Measurements from ENCODE around the gene RBM42.
"Not testable (repeated sequence)": the region's sequence is repeated elsewhere in the genome, so short reads cannot be mapped to it uniquely, and the experiment has no call there.

Gene RBM42

GRCh38 chr19:35607170-35607569 lies 21.7 kb upstream of the RBM42 start:
- not testable (repeated sequence) for H3K36me3 ChIP-seq (ENCODE audit: insufficient read depth, low read length); H3K4me3 ChIP-seq (ENCODE audit: low read length); H3K27ac ChIP-seq (ENCODE audit: low read depth, low read length); H3K27me3 ChIP-seq (ENCODE audit: insufficient read depth, low read length); H3K9ac ChIP-seq (ENCODE audit: low read depth, low read length); H3K4me1 ChIP-seq (ENCODE audit: insufficient read depth, low read length)
- H3K9me3 ChIP-seq (ENCODE audit: insufficient read depth, low read depth, low read length), result peaks cover 18% of the 10 kb centered on the region
- 91% methylated on average over 5 of the region's 8 CpGs for WGBS

- WGBS, result 87% methylated on average over 3 of the region's 3 CpGs
Measured at GRCh38 chr19:35607661-35608060, 21.2 kb upstream of the RBM42 start.

GRCh38 chr19:35608251-35608650 lies 20.6 kb upstream of the RBM42 start:
- no peaks in the 10 kb centered on the region for H3K36me3 ChIP-seq (ENCODE audit: insufficient read depth, low read length)
- H3K9ac ChIP-seq (ENCODE audit: low read depth, low read length), result no peak overlapping the region

More at GRCh38 chr19:35607661-35608060, 21.2 kb upstream of the RBM42 start:
- Histone ChIP-seq H3K36me3 (ENCODE audit: insufficient read depth, low read length) (no peaks in the 10 kb centered on the region), H3K4me3 (ENCODE audit: low read length) (no peak overlapping the region), H3K4me1 (ENCODE audit: insufficient read depth, low read length) (no peaks in the 10 kb centered on the region), H3K9ac (ENCODE audit: low read depth, low read length) (no peak overlapping the region), H3K9me3 (ENCODE audit: insufficient read depth, low read depth, low read length) (peaks cover 18% of the 10 kb centered on the region), H3K27me3 (ENCODE audit: insufficient read depth, low read length) (no peaks in the 10 kb centered on the region), H3K27ac (ENCODE audit: low read depth, low read length) (no peak overlapping the region)

DNA sequence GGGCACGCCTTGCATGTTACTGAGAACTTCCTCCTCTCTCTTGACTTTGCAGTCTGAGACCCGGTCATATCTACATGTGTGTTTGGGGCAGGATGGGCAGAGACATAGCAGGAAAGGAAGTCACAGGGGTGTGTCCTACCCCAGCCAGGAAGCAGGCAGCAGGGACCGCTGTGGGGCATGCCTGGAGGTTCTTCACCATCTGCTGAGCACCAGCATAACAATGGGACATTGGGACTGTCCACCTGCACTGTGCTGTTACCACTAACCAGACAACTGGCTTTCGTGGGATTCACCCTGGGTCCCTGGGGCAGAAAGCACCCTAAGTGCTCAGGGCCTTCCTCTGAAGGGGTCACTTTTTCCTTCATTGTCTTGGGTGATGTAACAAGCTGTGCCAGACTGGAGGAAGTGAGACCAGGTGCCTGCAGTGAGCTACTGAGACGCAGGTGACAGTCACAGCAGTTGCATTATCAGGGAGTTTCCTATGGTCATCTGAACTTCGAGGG lies 18.9 kb upstream of the RBM42 start:
- Histone ChIP-seq H3K4me1 (ENCODE audit: insufficient read depth, low read length) (no peaks in the 10 kb centered on the region), H3K27ac (ENCODE audit: low read depth, low read length) (no peak overlapping the region)

More at GRCh38 chr19:35608251-35608650, 20.6 kb upstream of the RBM42 start:
- Histone ChIP-seq H3K4me3 (ENCODE audit: low read length) (no peak overlapping the region), H3K27me3 (ENCODE audit: insufficient read depth, low read length) (no peaks in the 10 kb centered on the region), H3K4me1 (ENCODE audit: insufficient read depth, low read length) (no peaks in the 10 kb centered on the region), H3K9me3 (ENCODE audit: insufficient read depth, low read depth, low read length) (peaks cover 18% of the 10 kb centered on the region), H3K27ac (ENCODE audit: low read depth, low read length) (no peak overlapping the region)
- 77% methylated on average over 2 of the region's 2 CpGs for WGBS

DNA sequence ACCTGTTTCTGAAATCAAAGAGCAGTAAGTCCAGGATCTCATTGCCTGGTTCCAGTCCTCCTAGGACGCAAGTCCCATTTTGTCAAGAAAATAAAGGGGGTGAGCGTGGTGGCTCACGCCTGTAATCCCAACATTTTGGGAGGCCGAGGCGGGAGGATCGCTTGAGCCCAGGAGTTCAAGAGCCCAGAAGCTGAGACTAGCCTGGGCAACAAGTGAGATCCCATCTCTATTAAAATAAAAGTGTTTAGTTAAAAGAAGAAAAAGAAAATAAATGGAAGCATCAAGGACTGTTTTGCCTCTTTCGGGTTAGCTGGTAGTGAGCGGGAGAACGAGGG lies 16.6 kb upstream of the RBM42 start:
- H3K4me3 ChIP-seq (ENCODE audit: low read length), result peak overlapping the region; percentile 96
- H3K27me3 ChIP-seq (ENCODE audit: insufficient read depth, low read length), result no peaks in the 10 kb centered on the region
- H3K36me3 ChIP-seq (ENCODE audit: insufficient read depth, low read length), result peaks cover 19% of the 10 kb centered on the region
- peaks cover 9% of the 10 kb centered on the region for H3K9me3 ChIP-seq (ENCODE audit: insufficient read depth, low read depth, low read length)
- H3K9ac ChIP-seq (ENCODE audit: low read depth, low read length), result no peak overlapping the region
- 56% methylated on average over 9 of the region's 9 CpGs for WGBS
- H3K4me1 ChIP-seq (ENCODE audit: insufficient read depth, low read length), result no peaks in the 10 kb centered on the region
- H3K27ac ChIP-seq (ENCODE audit: low read depth, low read length), result no peak overlapping the region

More for the DNA sequence above, 18.9 kb upstream of the RBM42 start:
- Histone ChIP-seq H3K36me3 (ENCODE audit: insufficient read depth, low read length) (peaks cover 2% of the 10 kb centered on the region), H3K4me3 (ENCODE audit: low read length) (no peak overlapping the region), H3K9me3 (ENCODE audit: insufficient read depth, low read depth, low read length) (peaks cover 18% of the 10 kb centered on the region), H3K27me3 (ENCODE audit: insufficient read depth, low read length) (no peaks in the 10 kb centered on the region), H3K9ac (ENCODE audit: low read depth, low read length) (no peak overlapping the region)
- 87% methylated on average over 6 of the region's 6 CpGs for WGBS

DNA sequence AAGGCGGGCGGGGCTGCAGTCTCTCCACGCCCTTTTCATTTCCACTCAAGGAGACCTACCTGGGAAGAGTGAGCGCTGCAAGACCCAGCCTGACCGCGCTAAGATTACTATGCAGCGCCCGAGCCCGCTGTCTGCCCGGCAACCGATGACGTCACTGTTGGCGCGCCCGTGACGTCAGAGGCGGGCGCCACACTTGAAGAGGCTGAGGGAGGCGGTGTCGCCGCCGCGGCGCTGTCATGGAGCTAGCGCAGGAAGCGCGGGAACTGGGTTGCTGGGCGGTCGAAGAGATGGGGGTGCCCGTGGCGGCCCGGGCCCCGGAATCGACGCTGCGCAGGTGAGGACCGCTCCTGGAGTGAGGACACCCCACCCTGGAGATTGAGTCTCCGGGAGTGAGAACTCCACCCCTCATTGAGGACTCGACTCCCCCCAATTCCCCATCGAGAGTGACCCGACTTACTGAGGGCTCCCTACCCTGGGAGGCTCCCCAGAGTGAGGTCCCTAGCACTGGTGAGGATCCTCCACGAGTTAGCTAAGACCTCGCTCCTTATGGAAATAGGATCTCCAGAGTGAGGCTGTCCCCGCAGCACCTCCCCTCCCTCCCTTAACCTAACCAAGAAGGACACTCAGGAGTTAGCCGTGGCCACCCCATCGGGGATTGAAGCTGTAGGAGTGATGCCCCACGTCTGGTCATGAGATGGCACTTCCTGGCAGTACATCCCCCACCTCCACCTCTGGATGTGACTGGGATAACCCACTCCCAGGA lies 16.1 kb upstream of the RBM42 start, which contains the start of gene HAUS5:
Gene HAUS5, plus strand, starts transcription at position 177 of the 763 bp plus-strand sequence. Its CDS starts 60 bp downstream, at position 237.
- Histone ChIP-seq H3K4me3 (ENCODE audit: low read length) (peak within 1 kb of the TSS; percentile 96), H3K27ac (ENCODE audit: low read depth, low read length) (peak within 1 kb of the TSS; percentile 48; the same call in 1 of the 2 replicates), H3K4me1 (ENCODE audit: insufficient read depth, low read length) (no peaks in the 10 kb centered on the region), H3K9ac (ENCODE audit: low read depth, low read length) (peak within 1 kb of the TSS; percentile 90), H3K9me3 (ENCODE audit: insufficient read depth, low read depth, low read length) (peaks cover 5% of the 10 kb centered on the region), H3K27me3 (ENCODE audit: insufficient read depth, low read length) (no peaks in the 10 kb centered on the region), H3K36me3 (ENCODE audit: insufficient read depth, low read length) (peaks cover 22% of the 10 kb centered on the region)
- WGBS, result under 1% methylated on average over 47 of the region's 47 CpGs

- no peaks in the 10 kb centered on the region for H3K27me3 ChIP-seq (ENCODE audit: insufficient read depth, low read length)
- H3K9me3 ChIP-seq (ENCODE audit: insufficient read depth, low read depth, low read length), result no peaks in the 10 kb centered on the region
- no peak overlapping the region for H3K27ac ChIP-seq (ENCODE audit: low read depth, low read length)
- no peaks in the 10 kb centered on the region for H3K4me1 ChIP-seq (ENCODE audit: insufficient read depth, low read length)
- H3K36me3 ChIP-seq (ENCODE audit: insufficient read depth, low read length), result peaks cover 22% of the 10 kb centered on the region
- peak overlapping the region; percentile 96; the same call in 1 of the 2 replicates for H3K4me3 ChIP-seq (ENCODE audit: low read length)
- H3K9ac ChIP-seq (ENCODE audit: low read depth, low read length), result no peak overlapping the region
- WGBS, result 93% methylated on average over 1 of the region's 1 CpG
Measured at GRCh38 chr19:35613574-35613973, 15.3 kb upstream of the RBM42 start.

DNA sequence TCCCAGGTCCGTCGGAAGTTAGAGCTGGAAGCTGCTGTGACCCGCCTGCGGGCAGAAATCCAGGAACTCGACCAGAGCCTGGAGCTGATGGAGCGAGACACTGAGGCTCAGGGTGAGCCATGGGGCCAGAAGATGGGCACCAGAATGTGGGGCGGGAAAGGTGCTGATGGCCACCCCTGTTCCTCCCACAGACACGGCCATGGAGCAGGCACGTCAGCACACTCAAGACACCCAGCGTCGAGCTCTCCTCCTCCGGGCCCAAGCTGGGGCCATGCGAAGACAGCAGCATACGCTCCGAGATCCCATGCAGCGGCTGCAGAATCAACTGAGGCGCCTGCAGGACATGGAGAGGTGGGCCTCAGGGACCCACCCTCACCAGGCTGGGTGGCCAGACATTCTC lies 13.8 kb upstream of the RBM42 start:
- 95% methylated on average over 17 of the region's 17 CpGs for WGBS
- Histone ChIP-seq H3K4me3 (ENCODE audit: low read length) (no peak overlapping the region), H3K27me3 (ENCODE audit: insufficient read depth, low read length) (no peaks in the 10 kb centered on the region), H3K27ac (ENCODE audit: low read depth, low read length) (no peak overlapping the region), H3K9ac (ENCODE audit: low read depth, low read length) (no peak overlapping the region), H3K9me3 (ENCODE audit: insufficient read depth, low read depth, low read length) (no peaks in the 10 kb centered on the region), H3K36me3 (ENCODE audit: insufficient read depth, low read length) (peaks cover 26% of the 10 kb centered on the region), H3K4me1 (ENCODE audit: insufficient read depth, low read length) (no peaks in the 10 kb centered on the region)

- peaks cover 38% of the 10 kb centered on the region for H3K36me3 ChIP-seq (ENCODE audit: insufficient read depth, low read length)
- H3K27ac ChIP-seq (ENCODE audit: low read depth, low read length), result no peak overlapping the region
- 82% methylated on average over 7 of the region's 7 CpGs for WGBS
- H3K9ac ChIP-seq (ENCODE audit: low read depth, low read length), result no peak overlapping the region
- H3K4me3 ChIP-seq (ENCODE audit: low read length), result no peak overlapping the region
- no peaks in the 10 kb centered on the region for H3K27me3 ChIP-seq (ENCODE audit: insufficient read depth, low read length)
- no peaks in the 10 kb centered on the region for H3K4me1 ChIP-seq (ENCODE audit: insufficient read depth, low read length)
- H3K9me3 ChIP-seq (ENCODE audit: insufficient read depth, low read depth, low read length), result no peaks in the 10 kb centered on the region
Measured at GRCh38 chr19:35618857-35619256, 10.0 kb upstream of the RBM42 start.

DNA sequence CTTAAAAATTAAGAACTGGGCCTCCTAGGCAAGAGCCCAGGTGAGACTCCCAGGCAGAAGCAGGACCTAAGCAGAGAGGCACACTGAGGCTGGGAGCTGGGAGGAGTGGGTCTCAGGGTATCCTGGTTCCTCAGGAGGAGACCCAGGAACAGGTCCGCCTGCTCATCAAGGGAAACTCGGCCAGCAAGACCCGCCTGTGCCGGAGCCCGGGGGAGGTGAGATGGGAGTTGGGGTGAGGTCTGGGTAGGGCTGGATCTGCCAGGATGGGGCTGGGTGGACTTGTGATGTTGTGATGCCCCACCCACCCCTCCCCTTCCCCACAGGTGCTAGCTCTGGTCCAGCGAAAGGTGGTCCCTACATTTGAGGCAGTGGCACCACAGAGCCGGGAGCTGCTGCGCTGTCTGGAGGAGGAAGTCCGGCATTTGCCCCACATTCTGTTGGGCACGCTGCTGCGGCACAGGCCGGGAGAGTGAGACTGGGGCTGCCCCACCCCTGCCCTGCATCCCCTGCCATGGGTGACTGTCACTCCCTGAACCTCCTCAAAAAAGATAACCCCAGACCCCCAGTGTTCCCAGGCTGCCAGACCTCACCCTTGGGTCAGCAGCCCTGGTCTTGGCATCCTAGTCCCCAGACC lies 9.4 kb upstream of the RBM42 start:
- Histone ChIP-seq H3K36me3 (ENCODE audit: insufficient read depth, low read length) (peaks cover 38% of the 10 kb centered on the region), H3K4me3 (ENCODE audit: low read length) (no peak overlapping the region), H3K9me3 (ENCODE audit: insufficient read depth, low read depth, low read length) (no peaks in the 10 kb centered on the region), H3K9ac (ENCODE audit: low read depth, low read length) (no peak overlapping the region), H3K27ac (ENCODE audit: low read depth, low read length) (no peak overlapping the region), H3K27me3 (ENCODE audit: insufficient read depth, low read length) (no peaks in the 10 kb centered on the region), H3K4me1 (ENCODE audit: insufficient read depth, low read length) (no peaks in the 10 kb centered on the region)
- WGBS, result 95% methylated on average over 12 of the region's 12 CpGs

DNA sequence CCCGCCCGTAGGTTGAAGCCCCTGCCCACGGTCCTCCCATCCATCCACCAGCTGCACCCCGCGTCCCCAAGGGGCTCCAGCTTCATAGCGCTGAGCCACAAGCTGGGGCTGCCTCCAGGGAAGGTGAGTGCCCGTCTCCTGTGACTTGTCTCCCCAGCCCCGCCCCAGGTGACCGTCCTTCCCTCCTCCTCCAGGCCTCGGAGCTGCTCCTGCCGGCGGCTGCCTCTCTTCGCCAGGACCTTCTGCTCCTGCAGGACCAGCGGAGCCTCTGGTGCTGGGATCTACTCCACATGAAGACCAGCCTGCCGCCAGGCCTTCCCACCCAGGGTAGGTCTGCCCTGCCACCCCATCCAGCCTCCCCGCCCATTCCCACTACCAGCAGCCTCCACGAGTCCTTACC lies 8.8 kb upstream of the RBM42 start:
- Histone ChIP-seq H3K9ac (ENCODE audit: low read depth, low read length) (no peak overlapping the region), H3K27me3 (ENCODE audit: insufficient read depth, low read length) (no peaks in the 10 kb centered on the region), H3K9me3 (ENCODE audit: insufficient read depth, low read depth, low read length) (no peaks in the 10 kb centered on the region), H3K27ac (ENCODE audit: low read depth, low read length) (no peak overlapping the region), H3K36me3 (ENCODE audit: insufficient read depth, low read length) (peaks cover 35% of the 10 kb centered on the region), H3K4me1 (ENCODE audit: insufficient read depth, low read length) (no peaks in the 10 kb centered on the region), H3K4me3 (ENCODE audit: low read length) (no peak overlapping the region)
- 93% methylated on average over 17 of the region's 17 CpGs for WGBS

All from HUES64 (cell line).